Mucosa of descending colon (tissue), 3 donors: ENCODE results near the gene CAND1. TPM values are rescaled to one million over a fixed set of nuclear protein-coding genes. Genes with fewer than 3 reads are reported as not detected.

Experiments used
- ATAC-seq: fragments of 200-7000 bp; cut with Tn5 transposase; one replicate; pipeline ENCODE4 v1.9.1; 2020; ENCODE audit warnings: mild to moderate bottlenecking, moderate library complexity
- DNase-seq, 3 donors: peaks; one replicate each; pipeline ENCODE4 v3.0.0-alpha.2; 2020
- H3K36me3 ChIP-seq: fragments of 200-600 bp; one replicate; pipeline ENCODE4 v1.8.0; 2021; ENCODE audit warnings: low read depth, mild to moderate bottlenecking
- H3K4me1 ChIP-seq: fragments of 200-600 bp; one replicate; pipeline ENCODE4 v1.8.0; 2021; ENCODE audit warnings: low read depth, mild to moderate bottlenecking
- H3K4me3 ChIP-seq: fragments of 200-600 bp; one replicate; pipeline ENCODE4 v1.8.0; 2021; ENCODE audit warnings: mild to moderate bottlenecking
- H3K9me3 ChIP-seq: fragments of 200-600 bp; one replicate; pipeline ENCODE4 v1.8.0; 2021; ENCODE audit warnings: mild to moderate bottlenecking
- CTCF ChIP-seq: fragments of 200-600 bp; IDR thresholded peaks from one replicate; pipeline ENCODE4 v1.8.0; 2022; ENCODE audit warnings: antibody characterized with exemption, mild to moderate bottlenecking
- intact Hi-C, 2 donors: fragments of 100-400 bp; cut with DNase I in 1 of 2; cut with micrococcal nuclease in 1 of 2; formaldehyde crosslinking; loops; one replicate each; pipeline versions ENCODE4 v1.11.0 to v1.11.1; 2022; cut with DNase I, micrococcal nuclease
- total RNA-seq, 3 donors: library from RNA; stranded (reverse); fragmentation: NEBNext Ultra II Directional in 2 of 3; extraction: Animal tissue kit (Norgen Biotek cat#: 25700) in 2 of 3; gene quantifications; one replicate each; pipeline versions ENCODE4 v1.2.1 to v1.2.4, GENCODE V29; 2021 to 2023
- donor health status: DM: no; HTN: no; CAD: no; lungs with moderate emphysema.
- donor health status: DM: no; HTN: no; CAD: no.
- donor health status: DM: no; HTN: yes; CAD: no.

Gene CAND1
- total RNA-seq, 3 donors from 2014 or later = 95.1 to 114 (median 101) TPM

- Histone ChIP-seq H3K9me3 (no peaks in the 10 kb centered on the region), H3K4me1 (no peaks in the 10 kb centered on the region), H3K4me3 (no peak overlapping the region), H3K36me3 (no peaks in the 10 kb centered on the region)
- intact Hi-C loops = no loop called here
- no peak for TF ChIP-seq CTCF
- no peak for ATAC-seq
- DNase-seq = no peak
Measured at GRCh38 chr12:67299526-67299925, 30.4 kb downstream of the CAND1 start.

GRCh38 chr12:67299926-67300325 lies 30.8 kb downstream of the CAND1 start:
- intact Hi-C loops = no loop called here
- no peaks in the 10 kb centered on the region for H3K4me1 ChIP-seq
- H3K9me3 ChIP-seq = no peaks in the 10 kb centered on the region
- H3K4me3 ChIP-seq = no peak overlapping the region
- DNase-seq (no peak), ATAC-seq (no peak)
- no peak for TF ChIP-seq CTCF
- no peaks in the 10 kb centered on the region for H3K36me3 ChIP-seq

GRCh38 chr12:67302162-67302561 lies 33.0 kb downstream of the CAND1 start:
- DNase-seq (no peak), ATAC-seq (no peak)
- no peak for TF ChIP-seq CTCF
- no peaks in the 10 kb centered on the region for H3K36me3 ChIP-seq
- H3K4me3 ChIP-seq = no peak overlapping the region
- H3K4me1 ChIP-seq = no peaks in the 10 kb centered on the region
- H3K9me3 ChIP-seq = no peaks in the 10 kb centered on the region
- intact Hi-C loops = no loop called here

- no peaks in the 10 kb centered on the region for H3K36me3 ChIP-seq
- H3K9me3 ChIP-seq = no peaks in the 10 kb centered on the region
- DNase-seq (no peak), ATAC-seq (no peak)
- no peak for TF ChIP-seq CTCF
- no peak overlapping the region for H3K4me3 ChIP-seq
- H3K4me1 ChIP-seq = no peaks in the 10 kb centered on the region
- intact Hi-C loops = no loop called here
Measured at GRCh38 chr12:67305544-67305943, 36.4 kb downstream of the CAND1 start.

GRCh38 chr12:67306712-67307111 lies 37.6 kb downstream of the CAND1 start:
- intact Hi-C loops = no loop called here
- no peak for TF ChIP-seq CTCF
- DNase-seq (no peak), ATAC-seq (no peak)
- no peak overlapping the region for H3K4me3 ChIP-seq
- H3K36me3 ChIP-seq = peaks cover 8% of the 10 kb centered on the region
- no peaks in the 10 kb centered on the region for H3K4me1 ChIP-seq
- no peaks in the 10 kb centered on the region for H3K9me3 ChIP-seq

GRCh38 chr12:67315661-67316060 lies 46.5 kb downstream of the CAND1 start:
- DNase-seq = no peak
- no peaks in the 10 kb centered on the region for H3K4me1 ChIP-seq
- H3K4me3 ChIP-seq = no peak overlapping the region
- intact Hi-C loops = no loop called here
- no peak for TF ChIP-seq CTCF
- ATAC-seq = no peak
- peaks cover 8% of the 10 kb centered on the region for H3K36me3 ChIP-seq
- H3K9me3 ChIP-seq = no peaks in the 10 kb centered on the region
